IMR-90 (cell line): ENCODE measurements around the gene NFE2L1. TPM values are rescaled to one million over a fixed set of nuclear protein-coding genes. Genes with fewer than 3 reads are reported as not detected.
A peak's percentile ranks its signal among the peaks of the same experiment; 100 is the strongest.

Experiments used
- CHD1 ChIP-seq: IDR thresholded peaks from 2 replicates; pipeline ENCODE4 v1.6.1; 2012; ENCODE audit warnings: low read depth, low read length, improper control_type of control experiment
- MAFK ChIP-seq: IDR thresholded peaks from 2 replicates; pipeline ENCODE4 v1.6.1; 2012; ENCODE audit warnings: low read depth, low read length, improper control_type of control experiment
- polyA plus RNA-seq, 3 experiments: library from polyadenylated mRNA; depleted of rRNA; stranded (reverse); fragments of >200 nt; gene quantifications; 2 replicates each; pipeline ENCODE4 v1.2.3, GENCODE V29; 2012; ENCODE audit warnings: low replicate concordance in 1 of 3
- total RNA-seq: library from RNA; depleted of rRNA; stranded (reverse); fragments of >200 nt; gene quantifications from 2 replicates; pipeline ENCODE4 v1.2.3, GENCODE V29; 2012
- TF ChIP-seq, protein P1 (sequence below): conservative IDR thresholded peaks from 2 replicates; pipeline ENCODE4 v1.5.1; 2012; ENCODE audit warnings: mild to moderate bottlenecking, low read depth, low read length, improper control_type of control experiment

The NFE2L1 gene
- total and polyA plus RNA-seq, 2 of the 4 experiments (the other 2 are of a cell fraction): 42.8 to 122 TPM

DNA sequence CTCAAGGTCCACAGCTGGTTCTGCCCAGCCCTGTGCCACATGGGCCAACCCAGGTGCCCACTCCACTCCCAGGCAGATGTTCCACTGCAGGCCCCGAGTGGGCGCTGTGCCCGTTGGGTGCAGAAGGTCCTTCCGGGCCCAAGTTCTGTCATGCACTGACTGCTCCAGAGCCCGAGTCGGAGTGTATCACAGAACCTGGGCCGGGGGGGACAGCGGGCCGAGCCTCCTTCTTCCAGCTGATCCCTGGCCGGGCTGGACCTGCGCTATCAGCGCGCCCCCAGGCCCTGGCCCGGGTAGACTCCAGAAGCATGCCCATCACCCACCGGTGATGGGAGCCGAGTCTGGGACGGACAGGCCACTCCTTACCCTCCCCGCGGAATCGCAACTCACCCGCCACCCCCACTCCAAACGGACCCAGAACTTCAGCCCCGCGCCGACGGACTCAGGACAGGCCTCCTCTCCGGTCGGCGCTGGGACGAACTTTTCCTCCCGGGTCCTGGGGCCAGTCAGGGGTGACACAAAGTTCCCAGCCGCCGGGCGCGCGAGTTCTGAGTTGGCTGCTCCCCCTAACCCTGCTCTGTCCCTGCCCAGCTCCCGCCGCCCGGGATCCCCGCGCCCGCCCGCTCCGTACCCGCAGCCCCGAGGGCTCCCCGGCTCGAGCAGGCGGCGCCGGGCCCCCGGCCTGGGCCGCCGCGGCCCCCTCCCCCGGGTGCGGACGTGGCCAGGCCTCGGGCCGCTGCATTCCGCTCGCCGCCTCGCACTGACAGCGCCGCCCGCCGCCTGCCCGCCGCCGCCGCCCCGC lies 10.9 kb upstream of the NFE2L1 start, which contains the start of gene COPZ2 (continued):
- TF ChIP-seq, protein P1, sequence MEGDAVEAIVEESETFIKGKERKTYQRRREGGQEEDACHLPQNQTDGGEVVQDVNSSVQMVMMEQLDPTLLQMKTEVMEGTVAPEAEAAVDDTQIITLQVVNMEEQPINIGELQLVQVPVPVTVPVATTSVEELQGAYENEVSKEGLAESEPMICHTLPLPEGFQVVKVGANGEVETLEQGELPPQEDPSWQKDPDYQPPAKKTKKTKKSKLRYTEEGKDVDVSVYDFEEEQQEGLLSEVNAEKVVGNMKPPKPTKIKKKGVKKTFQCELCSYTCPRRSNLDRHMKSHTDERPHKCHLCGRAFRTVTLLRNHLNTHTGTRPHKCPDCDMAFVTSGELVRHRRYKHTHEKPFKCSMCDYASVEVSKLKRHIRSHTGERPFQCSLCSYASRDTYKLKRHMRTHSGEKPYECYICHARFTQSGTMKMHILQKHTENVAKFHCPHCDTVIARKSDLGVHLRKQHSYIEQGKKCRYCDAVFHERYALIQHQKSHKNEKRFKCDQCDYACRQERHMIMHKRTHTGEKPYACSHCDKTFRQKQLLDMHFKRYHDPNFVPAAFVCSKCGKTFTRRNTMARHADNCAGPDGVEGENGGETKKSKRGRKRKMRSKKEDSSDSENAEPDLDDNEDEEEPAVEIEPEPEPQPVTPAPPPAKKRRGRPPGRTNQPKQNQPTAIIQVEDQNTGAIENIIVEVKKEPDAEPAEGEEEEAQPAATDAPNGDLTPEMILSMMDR: peak; percentile 58
- TF ChIP-seq MAFK (no peak), CHD1 (no peak)
